A673 (cell line): Measurements from ENCODE around the gene ADAMTSL3. TPM values are rescaled to one million over a fixed set of nuclear protein-coding genes. Genes with fewer than 3 reads are reported as not detected.

Source experiments
- BruUV-seq: library from RNA; stranded (reverse); fragments of 400-500 nt; replicated peaks from 2 replicates; lab custom pipeline; 2021; lab: Mats Ljungman, UMichigan
- CTCF ChIA-PET: fragments of 300-600 bp; sonication (Branson Sonifier 250); formaldehyde crosslinking; loops from one replicate; lab custom pipeline; 2022; ENCODE audit warnings: antibody characterized with exemption; lab: Charles Lee
- POLR2A ChIA-PET: fragments of 300-600 bp; sonication (Branson Sonifier 250); formaldehyde crosslinking; loops from one replicate; lab custom pipeline; 2022; ENCODE audit warnings: antibody characterized with exemption; ENCODE audit not compliant: low non-redundant PET; lab: Charles Lee
- DNase-seq: peaks from one replicate; pipeline ENCODE4 v3.0.0-alpha.2; 2015; ENCODE audit warnings: low spot score
- H3K27ac ChIP-seq: fragments of 200-600 bp; sonication (generic); 2 replicates; pipeline ENCODE4 v1.5.1; 2016; ENCODE audit warnings: mixed run types, low read depth, mild to moderate bottlenecking, mixed read lengths, antibody characterized with exemption, low read length; ENCODE audit not compliant: poor library complexity, severe bottlenecking
- H3K27me3 ChIP-seq: fragments of 200-600 bp; sonication (generic); replicated peaks from 2 replicates; pipeline ENCODE4 v1.6.1; 2017; ENCODE audit warnings: mixed run types, low read depth, mild to moderate bottlenecking, mixed read lengths, antibody characterized with exemption, low read length; ENCODE audit not compliant: insufficient read depth, poor library complexity
- H3K36me3 ChIP-seq: fragments of 200-600 bp; sonication (generic); 2 replicates; pipeline ENCODE4 v1.6.1; 2016; ENCODE audit warnings: mixed run types, mild to moderate bottlenecking, mixed read lengths, antibody characterized with exemption, low read length; ENCODE audit not compliant: insufficient read depth, poor library complexity, severe bottlenecking
- H3K4me1 ChIP-seq: fragments of 200-600 bp; sonication (generic); 2 replicates; pipeline ENCODE4 v1.6.1; 2017; ENCODE audit warnings: mixed run types, mild to moderate bottlenecking, mixed read lengths, antibody characterized with exemption, low read length; ENCODE audit not compliant: insufficient read depth, poor library complexity, severe bottlenecking
- H3K4me3 ChIP-seq: fragments of 200-600 bp; sonication (generic); 2 replicates; pipeline ENCODE4 v1.5.1; 2016; ENCODE audit warnings: low read depth, mixed run types, mild to moderate bottlenecking, mixed read lengths, low read length; ENCODE audit not compliant: poor library complexity, severe bottlenecking
- H3K9me3 ChIP-seq: fragments of 200-600 bp; sonication (generic); 2 replicates; pipeline ENCODE4 v1.6.1; 2016; ENCODE audit warnings: mixed run types, low read depth, mild to moderate bottlenecking, mixed read lengths, antibody characterized with exemption, low read length; ENCODE audit not compliant: poor library complexity, severe bottlenecking
- CTCF ChIP-seq: fragments of 300-800, 200-600 bp; sonication (generic); conservative IDR thresholded peaks from 2 replicates; pipeline ENCODE4 v1.5.1; 2017; ENCODE audit warnings: low read depth, mild to moderate bottlenecking, antibody characterized with exemption, low read length, moderate library complexity, mixed read lengths
- EZH2 ChIP-seq: fragments of 200-600 bp; sonication (generic); IDR thresholded peaks from 2 replicates; pipeline ENCODE4 v1.6.1; 2017; ENCODE audit warnings: borderline replicate concordance, low read depth, mild to moderate bottlenecking, mixed read lengths, antibody characterized with exemption, low read length; ENCODE audit not compliant: poor library complexity, severe bottlenecking
- intact Hi-C: fragments of 100-400 bp; cut with micrococcal nuclease; formaldehyde crosslinking; loops from one replicate; pipeline ENCODE4 v1.10.0; 2022; ENCODE audit not compliant: unreplicated experiment
- total RNA-seq: library from RNA; stranded (reverse); gene quantifications from 2 replicates; pipeline ENCODE4 v1.2.3, GENCODE V29; 2021

ADAMTSL3 gene
- total RNA-seq, 1 experiment from 2014 or later = 0.95 TPM

DNA sequence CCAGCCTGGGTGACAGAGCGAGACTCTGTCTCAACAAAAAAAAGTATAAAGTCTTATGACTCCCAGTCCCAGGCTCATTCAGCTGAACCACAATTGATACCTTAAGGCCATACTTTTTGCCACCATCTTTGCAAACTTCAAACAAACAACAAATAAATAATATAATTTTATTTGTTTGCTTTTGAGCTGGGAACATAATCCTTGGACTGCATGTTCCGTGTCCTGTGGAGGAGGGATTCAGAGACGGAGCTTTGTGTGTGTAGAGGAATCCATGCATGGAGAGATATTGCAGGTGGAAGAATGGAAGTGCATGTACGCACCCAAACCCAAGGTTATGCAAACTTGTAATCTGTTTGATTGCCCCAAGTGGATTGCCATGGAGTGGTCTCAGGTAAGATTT, 238.6 kb downstream of the ADAMTSL3 start:
- no TSS peak for BruUV-seq
- POLR2A ChIA-PET = no interaction called here
- no peak for TF ChIP-seq CTCF
- TF ChIP-seq EZH2 = no peak
- Histone ChIP-seq H3K4me1 (peaks cover 29% of the 10 kb centered on the region), H3K4me3 (no peak overlapping the region), H3K36me3 (no peaks in the 10 kb centered on the region), H3K9me3 (no peaks in the 10 kb centered on the region), H3K27me3 (peaks cover 11% of the 10 kb centered on the region), H3K27ac (no peak overlapping the region)
- intact Hi-C loops = no loop called here
- CTCF ChIA-PET = no interaction called here
- DNase-seq = no peak

DNA sequence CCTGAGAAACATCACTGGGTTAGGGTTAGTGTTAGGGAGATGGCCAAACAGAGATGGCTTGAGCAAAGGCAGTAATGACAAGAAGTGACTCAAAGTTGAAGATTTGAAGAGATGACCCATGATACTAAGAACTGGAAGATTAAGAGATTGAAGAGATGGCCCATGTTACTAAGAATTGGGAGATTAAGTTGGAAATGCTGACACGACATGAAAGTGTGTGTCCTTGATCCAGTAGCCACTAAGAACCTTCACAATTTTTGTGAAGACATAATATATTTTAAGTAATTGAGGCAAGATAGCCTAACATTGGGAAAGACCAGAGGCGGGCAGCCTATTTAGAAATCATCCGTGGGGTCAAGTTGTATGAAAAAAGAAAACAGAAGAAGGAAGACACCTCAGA, 239.4 kb downstream of the ADAMTSL3 start:
- no peak for DNase-seq
- no peaks in the 10 kb centered on the region for H3K9me3 ChIP-seq
- H3K27me3 ChIP-seq = peaks cover 9% of the 10 kb centered on the region
- intact Hi-C loops = no loop called here
- H3K27ac ChIP-seq = no peak overlapping the region
- H3K36me3 ChIP-seq = no peaks in the 10 kb centered on the region
- H3K4me3 ChIP-seq = no peak overlapping the region
- ChIA-PET CTCF (no interaction called here), POLR2A (no interaction called here)
- H3K4me1 ChIP-seq = peaks cover 29% of the 10 kb centered on the region
- TF ChIP-seq CTCF (no peak), EZH2 (no peak)
- BruUV-seq = no TSS peak

GRCh38 chr15:83897037-83897436, 243.1 kb downstream of the ADAMTSL3 start:
- Histone ChIP-seq H3K4me1 (no peaks in the 10 kb centered on the region), H3K9me3 (no peaks in the 10 kb centered on the region), H3K27ac (no peak overlapping the region), H3K27me3 (peaks cover 15% of the 10 kb centered on the region), H3K4me3 (no peak overlapping the region), H3K36me3 (no peaks in the 10 kb centered on the region)
- no peak for DNase-seq
- TF ChIP-seq EZH2 (no peak), CTCF (no peak)
- intact Hi-C loops = no loop called here
- CTCF ChIA-PET = no interaction called here
- POLR2A ChIA-PET = no interaction called here
- no TSS peak for BruUV-seq
